ENCODE results near the gene COL2A1.

The COL2A1 gene

DNA sequence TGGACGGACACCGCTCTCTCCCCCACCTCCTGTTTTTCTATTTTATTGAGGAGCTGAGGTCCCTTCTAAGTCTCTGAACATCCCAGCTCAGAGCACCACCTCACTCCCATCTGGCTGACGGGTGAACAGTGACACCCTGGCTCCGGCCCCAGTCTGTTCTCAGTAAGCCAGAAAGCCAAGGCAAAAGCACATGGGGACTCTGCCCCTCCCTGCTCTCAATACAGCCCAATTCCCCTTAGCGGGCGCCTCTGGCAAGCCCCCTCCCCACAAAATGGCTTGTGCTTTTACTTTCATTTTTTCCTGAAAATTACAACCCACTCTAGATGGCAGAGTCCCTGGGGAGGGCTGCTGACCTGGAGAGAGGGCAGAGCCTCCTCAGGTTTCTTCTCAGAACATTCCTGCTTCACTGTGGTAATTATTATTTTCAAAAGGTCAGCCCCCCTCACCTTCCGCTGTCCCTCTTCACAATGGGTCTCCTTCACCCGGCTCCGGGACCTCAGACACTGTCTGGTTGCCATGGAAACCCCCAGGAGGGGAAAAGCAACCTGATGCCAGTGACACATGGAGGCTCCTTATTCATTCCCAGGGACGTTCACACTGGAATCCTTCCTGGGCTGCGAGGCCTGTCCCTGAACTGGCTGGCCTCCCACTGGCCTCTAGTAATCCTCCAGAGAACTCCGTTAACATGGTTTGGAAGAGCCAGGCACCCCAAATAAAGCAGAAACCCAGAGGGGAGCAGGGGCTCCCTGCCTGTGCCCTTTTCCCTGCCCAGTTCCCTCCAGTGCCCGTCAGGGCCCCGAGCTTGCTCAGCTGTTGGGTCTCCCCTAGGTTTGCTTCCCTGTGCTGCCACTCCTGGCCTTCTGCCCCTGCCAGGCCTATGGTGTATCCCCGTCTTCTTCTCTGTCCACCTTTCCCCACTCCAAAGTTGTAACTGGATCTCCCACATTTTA lies 15.9 kb downstream of the COL2A1 start:
- no peak for DNase-seq

DNA sequence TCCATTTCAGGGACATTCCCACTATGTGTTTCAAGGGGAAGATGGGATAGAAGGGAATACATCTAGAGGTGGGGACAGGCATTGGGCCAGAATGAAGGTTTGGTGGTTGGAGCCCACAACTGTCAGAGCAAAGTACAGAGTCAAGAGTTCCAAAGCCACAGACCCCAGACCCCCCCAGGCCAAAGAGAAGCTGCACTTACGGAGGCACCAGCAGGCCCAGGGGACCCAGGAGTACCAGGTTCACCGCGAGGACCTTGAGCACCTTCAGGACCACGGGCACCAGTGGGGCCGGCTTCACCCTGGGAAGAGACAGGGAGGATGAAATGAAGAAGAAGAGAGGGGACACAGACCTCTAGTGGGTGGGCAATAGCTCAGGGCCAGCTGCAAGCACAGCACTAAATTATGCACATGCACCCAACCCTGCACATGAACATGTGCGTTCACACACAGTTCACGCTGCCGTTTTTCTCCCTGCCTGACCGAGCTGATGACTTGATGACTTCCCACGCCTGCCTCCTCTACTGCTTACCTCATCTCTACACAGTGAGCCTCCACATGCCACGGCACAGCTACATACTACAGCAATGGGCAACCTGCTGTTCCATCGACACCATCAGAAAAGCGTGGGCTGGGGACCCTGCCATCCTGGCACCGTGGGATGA lies 16.7 kb downstream of the COL2A1 start:
- no peak for DNase-seq

DNA sequence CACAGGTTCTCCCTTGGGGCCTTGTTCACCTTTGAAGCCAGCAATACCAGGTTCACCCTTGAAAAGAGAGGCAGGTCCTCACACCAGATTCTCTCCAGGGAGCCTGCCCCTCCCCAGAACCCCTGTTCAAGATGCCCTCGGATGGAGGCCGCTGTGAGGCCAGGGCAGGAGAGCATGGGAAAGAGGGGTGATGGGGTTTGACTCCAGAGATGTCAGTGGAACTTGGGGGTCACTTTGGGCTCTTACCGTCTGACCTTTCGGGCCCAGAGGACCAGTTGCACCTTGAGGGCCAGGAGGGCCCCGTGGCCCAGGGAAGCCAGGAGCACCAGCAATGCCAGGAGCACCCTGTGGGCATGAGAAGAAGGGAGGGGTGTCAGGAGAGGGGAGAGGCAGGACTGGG lies 17.4 kb downstream of the COL2A1 start:
- no peak for DNase-seq

DNA sequence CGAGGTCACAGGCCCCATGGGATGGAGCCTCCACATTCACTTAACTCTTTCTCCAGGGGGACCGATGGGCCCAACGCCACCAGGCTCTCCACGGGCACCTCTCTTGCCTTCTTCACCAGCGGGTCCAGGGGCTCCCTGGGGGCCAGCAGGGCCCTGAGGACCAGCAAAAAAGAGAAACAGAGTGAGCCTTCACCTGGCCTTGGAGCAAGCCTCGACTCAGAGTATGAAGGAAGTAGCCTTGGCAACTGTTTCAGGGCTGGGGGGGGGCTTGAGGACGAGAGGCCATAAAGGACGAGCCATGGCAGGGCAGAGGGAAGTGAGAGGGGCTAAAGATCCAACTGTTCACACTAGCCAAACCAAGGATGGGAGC lies 18.0 kb downstream of the COL2A1 start:
- no peak for DNase-seq

DNA sequence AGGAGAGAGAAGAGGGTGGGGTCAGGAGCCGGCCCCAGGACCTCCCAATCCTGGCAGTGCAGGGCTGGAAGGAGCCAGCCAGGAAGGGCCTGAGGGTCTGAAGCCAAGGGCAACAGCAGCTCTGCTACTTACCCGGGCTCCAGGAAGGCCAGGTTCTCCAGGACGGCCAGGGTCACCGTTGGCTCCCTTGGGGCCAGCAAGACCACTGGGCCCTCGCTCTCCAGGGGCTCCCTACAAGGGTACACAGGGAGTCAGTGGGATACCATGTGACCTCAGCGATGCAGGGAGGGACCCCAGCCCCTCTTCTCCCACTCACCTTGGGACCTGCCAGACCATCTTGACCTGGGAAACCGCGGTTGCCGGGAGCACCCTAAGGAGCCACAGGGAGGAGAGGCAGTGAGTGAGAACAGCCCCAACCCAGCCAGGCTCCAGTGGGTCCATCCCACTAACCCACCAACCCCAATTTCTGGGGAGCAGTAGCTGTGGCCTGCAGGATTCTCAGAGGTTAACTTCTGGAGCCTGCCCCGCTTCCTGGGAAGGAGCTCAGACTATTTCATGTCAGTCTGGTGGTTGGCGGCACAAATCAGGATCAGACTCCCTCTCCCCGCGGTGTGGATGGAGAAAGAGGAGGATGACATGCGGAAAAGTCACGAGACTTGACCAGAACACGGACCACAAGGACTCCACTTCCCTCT lies 18.5 kb downstream of the COL2A1 start:
- DNase-seq: no peak

DNA sequence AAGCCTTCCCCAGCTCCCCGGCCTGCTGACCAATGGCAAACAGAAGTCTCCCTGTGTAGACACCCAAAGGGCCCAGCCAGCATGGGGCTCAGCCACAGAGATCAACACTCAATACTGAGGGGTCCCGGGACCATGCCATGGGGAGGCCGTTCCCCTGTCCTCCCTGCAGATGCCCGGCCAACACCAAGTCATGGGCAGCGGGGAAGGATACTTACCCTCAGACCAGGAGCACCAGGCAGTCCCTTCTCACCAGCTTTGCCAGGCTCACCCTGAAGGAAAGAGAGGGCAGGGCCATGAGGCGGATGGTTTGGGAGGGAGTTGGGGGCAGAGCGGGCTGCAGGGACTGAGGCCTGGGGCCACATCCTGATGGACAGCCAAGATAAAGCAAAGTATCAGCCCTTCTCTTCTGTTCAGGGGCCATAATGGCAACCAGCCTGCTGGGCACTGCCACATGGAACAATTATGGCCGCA lies 19.9 kb downstream of the COL2A1 start:
- DNase-seq: no peak

DNA sequence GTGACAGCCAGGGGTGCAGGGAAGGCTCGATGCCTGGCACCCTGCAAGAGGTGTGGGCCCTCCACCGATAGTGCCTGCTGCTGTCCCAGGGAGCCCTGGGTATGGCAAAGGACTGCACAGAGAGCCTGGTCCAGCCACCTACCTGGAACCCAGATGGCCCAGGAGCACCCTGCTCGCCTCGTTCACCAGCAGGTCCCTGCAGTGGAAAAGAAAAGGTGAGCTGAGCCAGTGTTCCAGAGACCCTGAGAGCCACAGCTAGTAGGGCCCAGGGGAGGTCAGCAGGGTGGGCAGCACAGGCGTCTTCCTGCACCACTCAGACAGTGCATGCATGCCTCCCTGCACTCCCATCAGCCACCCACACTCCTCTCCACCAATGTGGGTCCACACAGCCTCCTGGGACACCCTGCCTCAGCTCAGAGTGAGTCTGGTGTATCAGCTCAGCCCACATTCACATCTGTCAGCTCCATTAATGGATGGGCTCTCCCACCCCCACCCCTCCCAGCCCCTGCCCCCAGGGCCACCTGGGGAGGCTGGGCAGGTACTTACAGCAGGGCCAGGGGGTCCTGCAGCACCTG lies 20.6 kb downstream of the COL2A1 start:
- DNase-seq: no peak

DNA sequence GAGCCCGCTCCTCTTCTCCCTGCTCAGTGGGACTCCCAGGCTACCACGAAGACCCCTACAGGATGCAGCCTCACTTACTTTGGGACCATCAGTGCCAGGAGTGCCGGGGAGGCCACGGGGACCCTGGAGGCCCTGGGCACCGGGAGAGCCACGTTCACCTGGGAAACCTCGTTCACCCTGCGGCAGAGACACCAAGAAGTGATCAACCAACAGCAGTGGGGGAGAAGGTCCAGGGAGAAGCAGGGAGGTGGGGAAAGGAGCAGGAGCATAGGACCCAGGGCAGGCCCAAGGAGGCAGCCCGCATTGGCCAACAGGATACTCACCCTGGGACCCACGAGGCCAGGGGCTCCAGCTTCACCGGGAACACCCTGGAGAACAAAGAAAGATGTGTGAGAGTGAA lies 21.5 kb downstream of the COL2A1 start:
- DNase-seq: no peak

DNA sequence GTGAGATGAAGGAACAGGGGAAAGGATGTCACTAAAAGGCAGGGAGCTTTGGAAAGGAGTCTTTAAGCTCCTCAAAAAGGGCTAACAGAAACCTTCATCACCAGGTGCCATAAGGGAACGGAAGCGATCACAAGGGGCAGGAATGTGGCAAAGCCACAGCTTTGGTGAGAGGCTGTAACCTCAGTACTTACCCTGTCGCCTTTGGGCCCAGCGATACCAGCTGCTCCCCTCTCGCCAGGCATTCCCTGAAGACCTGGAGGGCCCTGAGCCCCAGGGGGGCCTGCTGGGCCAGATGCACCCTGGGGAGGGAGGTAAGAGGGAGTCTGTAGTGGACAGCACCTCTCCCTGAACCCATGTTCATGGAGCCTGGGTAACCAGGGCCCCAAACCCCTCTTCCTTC lies 22.0 kb downstream of the COL2A1 start:
- no peak for DNase-seq

DNA sequence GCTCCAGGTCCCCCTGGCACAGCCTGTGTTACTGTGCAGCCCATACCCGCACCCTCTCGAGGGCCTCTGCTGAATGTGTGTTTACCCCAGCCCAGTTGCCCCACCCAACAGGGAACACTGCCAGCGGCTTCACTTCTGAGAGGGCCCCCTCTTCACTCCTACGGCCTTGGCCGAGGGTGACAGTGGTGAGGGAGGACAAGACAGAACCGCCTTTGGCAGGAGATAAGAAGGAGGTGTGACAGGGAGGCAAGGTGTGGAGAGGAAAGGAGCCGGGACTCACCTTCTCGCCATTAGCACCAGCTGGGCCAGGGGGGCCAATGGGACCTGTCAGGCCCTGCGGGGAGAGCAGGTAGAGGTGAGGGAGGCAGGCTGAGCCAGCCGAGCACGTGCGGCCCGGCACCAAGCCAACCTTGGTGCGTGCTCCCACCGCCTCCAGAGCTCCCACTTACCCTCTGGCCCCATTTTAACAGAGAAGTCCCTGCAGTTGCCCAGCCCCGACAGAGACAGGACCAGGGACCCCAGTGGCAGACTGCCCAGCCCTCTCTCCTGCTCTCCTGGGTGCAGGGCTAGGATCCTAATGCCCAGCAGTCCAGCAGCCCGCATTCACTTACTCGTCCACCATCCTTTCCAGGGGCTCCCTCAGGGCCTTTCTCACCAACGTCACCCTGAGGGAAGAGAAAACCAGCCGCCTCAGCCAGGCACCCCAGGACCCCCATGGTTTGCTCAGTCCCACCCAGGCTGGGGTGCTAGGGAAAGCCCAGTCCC lies 22.6 kb downstream of the COL2A1 start:
- DNase-seq: peak; percentile 22

DNA sequence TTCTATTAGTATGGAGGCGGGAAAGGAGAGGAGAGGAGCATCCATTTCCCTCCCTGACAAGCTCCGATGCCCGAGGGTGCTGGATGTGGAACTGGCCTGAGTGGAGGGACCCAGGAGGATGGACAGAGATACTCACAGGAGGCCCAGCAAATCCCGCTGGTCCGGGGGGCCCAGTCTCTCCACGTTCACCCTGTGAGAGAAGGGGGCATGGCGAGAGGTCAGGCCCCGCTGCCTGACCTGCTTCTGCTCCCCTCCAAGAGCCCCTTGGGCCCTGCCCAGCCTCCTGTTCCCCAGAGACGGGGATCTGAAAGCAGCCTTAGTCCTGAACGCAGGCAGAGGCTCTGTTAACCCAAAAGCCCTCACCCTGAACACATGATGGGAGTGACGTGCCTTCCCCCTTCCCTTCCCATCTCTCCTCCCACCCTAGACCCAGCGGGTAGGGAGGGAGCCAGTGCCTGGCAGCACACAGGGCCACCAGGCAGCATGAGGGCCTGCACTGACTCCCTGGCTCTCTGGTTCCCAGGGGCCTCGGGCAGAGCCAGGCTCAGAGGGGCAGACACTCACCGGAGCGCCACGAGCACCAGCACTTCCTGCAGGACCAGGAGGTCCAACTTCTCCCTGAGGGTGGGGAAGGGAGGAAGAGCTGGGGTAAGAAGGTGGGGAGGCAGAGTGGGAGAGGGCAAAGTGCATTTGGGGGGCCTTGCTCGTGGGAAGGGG lies 23.3 kb downstream of the COL2A1 start:
- DNase-seq: no peak

DNA sequence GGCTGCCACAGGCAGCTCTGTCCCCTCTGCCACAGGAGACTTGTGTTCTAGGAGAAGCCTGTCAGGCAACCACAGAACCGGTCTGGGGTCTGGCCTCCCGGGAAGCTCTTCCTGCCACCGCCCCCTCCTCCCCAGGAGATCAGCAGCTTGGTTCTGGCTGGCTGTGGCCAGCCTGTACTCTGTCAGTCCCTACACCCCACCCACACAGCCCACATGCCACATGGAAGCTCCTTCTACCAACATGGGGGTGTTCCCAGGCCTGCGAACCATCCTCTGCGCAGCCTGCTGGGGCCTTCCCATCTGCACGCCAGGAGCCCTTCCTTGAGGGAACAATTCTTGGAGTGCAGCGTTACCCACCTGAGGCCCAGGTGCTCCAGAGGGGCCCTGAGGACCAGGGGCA lies 24.1 kb downstream of the COL2A1 start:
- DNase-seq: no peak

DNA sequence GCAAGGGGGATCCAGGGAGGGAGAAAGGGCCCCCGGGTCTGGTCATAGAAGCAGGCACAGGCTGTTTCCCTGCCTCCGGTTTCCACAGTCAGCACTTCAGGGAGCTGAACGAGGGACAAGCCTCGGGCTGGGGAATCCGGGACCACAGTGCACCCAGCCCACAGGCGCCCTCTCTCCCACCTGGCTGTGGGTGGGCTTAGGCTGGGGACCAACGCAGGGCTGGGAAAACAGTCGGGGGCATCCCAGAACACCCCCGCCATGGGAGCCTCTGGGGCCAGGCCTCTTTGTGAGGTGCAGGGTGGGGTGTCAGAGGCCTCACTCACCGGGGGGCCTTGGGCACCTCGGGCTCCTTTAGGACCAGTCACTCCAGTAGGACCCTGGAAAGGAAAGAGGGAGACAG lies 24.6 kb downstream of the COL2A1 start:
- DNase-seq: no peak

DNA sequence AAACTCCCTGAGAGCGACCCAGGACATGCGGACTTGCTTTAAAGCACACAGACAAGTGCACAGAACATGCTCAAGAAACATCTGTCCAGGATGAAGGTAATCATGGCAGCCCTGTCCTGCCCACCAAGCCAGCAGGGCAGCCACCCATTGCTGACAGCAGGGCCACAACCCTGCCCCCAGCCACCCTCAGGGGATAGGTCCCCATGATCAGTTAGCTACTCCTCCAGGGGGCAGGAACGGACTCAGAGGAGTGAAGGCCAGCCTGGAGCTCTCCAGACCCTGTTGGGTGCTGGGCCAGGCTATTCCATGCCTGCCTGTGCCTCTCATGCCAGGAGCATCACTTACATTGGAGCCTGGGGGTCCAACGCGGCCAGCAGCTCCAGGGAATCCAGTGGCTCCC lies 25.1 kb downstream of the COL2A1 start:
- DNase-seq: no peak

DNA sequence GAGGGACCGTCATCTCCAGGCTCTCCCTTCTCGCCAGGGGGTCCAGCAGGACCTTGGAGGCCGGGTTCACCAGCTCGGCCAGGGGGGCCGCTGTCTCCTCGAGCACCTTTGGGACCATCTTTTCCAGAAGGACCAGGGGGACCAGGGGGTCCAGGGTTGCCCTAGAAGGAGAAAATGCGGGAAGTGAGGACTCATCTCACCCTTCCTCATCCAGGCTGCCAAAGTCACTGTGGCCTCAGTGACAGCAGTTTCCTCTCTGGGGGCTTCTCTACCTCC lies 25.7 kb downstream of the COL2A1 start:
- DNase-seq: no peak

DNA sequence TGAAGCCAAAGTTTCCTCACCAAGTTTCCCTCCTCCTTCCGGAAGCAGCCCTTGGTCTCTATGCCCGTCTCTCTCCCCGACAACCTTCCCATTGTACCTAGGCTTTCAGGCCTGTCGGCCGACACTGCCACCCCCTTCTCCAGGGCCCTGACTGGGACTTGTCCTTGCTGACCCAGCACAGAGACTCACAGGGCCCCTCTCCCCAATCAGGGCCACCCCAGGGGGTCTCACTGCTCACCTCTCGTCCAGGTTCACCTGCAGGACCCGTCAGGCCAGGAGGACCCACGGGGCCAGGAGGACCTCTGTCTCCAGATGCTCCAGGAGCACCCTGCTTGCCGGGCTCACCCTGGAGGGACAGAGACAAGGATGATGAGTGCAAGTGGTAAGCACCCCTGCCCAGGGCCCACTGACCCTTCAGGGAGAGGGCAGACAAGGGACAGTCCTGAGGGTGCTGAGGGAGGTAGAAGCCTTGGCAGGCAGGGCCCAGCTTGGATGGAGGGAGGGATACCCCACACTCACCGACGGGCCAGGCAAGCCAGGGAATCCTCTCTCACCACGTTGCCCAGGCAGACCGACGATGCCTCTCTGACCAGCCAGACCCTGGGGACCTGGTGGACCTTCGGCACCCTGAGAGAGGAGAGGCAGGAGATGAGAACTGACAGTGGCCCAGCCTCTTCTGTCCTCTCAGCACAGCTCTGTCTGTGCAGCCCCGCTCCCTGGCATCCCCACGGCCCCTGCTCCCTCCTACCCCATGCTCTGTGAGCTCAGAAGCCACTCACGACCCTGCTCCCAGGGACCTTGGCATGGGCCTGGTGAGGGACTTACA lies 26.3 kb downstream of the COL2A1 start:
- DNase-seq: no peak

DNA sequence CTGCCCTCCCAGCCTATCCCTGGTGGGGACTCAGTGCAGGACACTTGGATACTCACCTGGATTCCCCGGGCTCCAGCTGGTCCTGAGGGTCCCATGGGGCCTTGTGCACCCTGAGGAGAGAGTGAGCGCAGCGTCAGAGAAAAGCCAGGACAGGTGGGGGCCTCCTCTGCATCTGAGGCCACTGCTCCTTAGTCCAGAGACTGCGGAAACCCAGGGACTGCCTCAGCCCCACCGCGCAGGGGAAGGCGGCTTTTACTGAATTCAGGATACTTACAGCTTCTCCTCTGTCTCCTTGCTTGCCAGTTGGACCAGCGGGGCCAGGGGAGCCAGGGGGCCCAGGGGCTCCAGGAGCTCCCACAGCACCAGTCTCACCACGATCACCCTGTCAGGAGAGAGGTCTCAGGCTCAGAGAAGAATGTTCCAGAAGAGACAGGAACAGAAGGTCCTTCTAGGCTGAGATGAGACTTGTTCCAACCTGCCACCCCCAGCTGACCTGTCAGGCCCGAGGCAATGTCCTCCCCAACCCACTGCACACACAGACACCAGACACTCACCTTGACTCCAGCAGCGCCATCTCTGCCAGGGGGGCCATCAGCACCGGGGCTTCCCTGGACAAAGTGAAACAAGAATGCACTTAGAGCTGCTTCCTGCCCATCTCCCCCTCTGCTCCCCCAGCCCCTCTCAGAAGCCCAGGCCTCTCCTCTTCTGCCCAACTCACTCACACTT lies 27.1 kb downstream of the COL2A1 start:
- no peak for DNase-seq

DNA sequence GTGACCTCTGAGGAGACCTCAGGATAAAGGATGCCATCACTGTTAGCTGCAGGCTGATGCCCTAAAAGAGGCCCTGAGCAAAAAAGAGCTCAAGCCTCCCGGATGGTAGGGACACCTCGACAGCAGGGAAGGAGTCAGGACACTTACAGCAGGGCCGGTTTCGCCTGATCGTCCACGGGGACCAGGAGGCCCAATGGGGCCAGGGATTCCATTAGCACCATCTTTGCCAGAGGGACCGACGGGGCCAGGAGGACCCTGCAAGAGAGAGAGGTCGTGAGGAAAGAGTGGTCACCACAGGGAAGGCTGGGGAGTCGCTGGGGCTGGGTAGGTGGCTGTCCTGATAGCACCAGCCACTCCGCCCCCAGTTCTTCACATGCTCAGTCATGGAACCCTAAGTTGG lies 28.5 kb downstream of the COL2A1 start:
- no peak for DNase-seq

DNA sequence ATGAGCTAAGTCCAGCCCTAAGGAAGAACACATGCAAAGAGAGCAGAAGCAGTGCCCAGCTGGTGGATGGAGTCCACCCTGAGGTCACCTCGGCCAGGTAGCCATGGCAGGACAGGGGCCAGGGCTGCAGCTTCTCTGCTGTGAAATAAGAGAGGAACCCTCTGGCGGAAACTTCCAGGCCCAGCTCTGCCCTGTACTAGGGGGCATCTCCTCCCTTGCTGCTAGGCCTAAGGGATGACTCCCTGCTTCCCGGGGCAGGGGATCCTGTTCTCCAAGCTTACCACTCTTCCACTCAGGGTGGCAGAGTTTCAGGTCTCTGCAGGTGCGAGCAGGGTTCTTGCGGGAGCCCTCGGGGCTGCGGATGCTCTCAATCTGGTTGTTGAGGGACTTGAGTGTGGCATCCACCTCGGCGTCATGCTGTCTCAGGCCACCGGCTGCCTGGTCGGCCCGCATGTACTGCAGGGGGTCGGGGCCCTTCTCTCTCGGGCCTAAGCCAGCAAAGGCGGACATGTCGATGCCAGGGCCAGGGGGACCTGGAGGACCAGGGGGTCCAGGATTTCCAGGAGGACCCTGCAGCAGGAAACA lies 29.1 kb downstream of the COL2A1 start:
- no peak for DNase-seq

DNA sequence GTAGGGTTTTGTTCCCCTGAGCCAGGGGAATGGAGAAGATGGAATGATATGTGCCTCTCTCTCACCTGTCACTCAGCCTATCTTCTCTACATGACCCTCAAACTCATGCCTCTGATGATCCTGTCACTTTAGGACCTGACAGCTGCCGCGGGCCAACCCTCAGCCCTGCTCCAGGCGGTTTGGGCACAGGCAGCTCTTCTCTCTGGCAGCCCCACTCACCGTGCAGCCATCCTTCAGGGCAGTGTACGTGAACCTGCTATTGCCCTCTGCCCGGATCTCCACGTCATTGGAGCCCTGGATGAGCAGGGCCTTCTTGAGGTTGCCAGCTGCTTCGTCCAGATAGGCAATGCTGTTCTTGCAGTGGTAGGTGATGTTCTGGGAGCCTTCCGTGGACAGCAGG lies 30.4 kb downstream of the COL2A1 start:
- DNase-seq: no peak

All from NCI-H2029 (cell line).